Neuronal stem cell (in vitro differentiated cells): ENCODE measurements around the gene COMMD10.

Source experiments
- DNase-seq: peaks from one replicate; pipeline ENCODE4 v3.0.0-alpha.2; 2013; ENCODE audit warnings: low spot score
- H2AFZ ChIP-seq: one replicate; pipeline ENCODE4 v1.6.1; 2013; ENCODE audit warnings: mild to moderate bottlenecking, low read length, inconsistent platforms
- H2AK5ac ChIP-seq: 2 replicates; pipeline ENCODE4 v1.6.1; 2013; ENCODE audit warnings: low read depth, mild to moderate bottlenecking, inconsistent platforms, low read length, moderate library complexity, mixed read lengths
- H2BK120ac ChIP-seq: 2 replicates; pipeline ENCODE4 v1.6.1; 2013; ENCODE audit warnings: low read depth, mild to moderate bottlenecking, inconsistent platforms, low read length, moderate library complexity, mixed read lengths
- H2BK12ac ChIP-seq: one replicate; pipeline ENCODE4 v1.6.1; 2013; ENCODE audit warnings: low read length, inconsistent platforms
- H2BK15ac ChIP-seq: 2 replicates; pipeline ENCODE4 v1.6.1; 2013; ENCODE audit warnings: mild to moderate bottlenecking, low read length, inconsistent platforms, mixed read lengths
- H2BK5ac ChIP-seq: one replicate; pipeline ENCODE4 v1.6.1; 2013; ENCODE audit warnings: inconsistent platforms, mild to moderate bottlenecking, low read length, moderate library complexity
- H3K14ac ChIP-seq: one replicate; pipeline ENCODE4 v1.6.1; 2013; ENCODE audit warnings: low read length, inconsistent platforms
- H3K18ac ChIP-seq: 2 replicates; pipeline ENCODE4 v1.6.1; 2013; ENCODE audit warnings: low read length, inconsistent platforms
- H3K23ac ChIP-seq: 2 replicates; pipeline ENCODE4 v1.6.1; 2013; ENCODE audit warnings: low read depth, mild to moderate bottlenecking, mixed read lengths, low read length, inconsistent platforms; ENCODE audit not compliant: poor library complexity
- H3K27ac ChIP-seq: replicated peaks from 3 replicates; pipeline ENCODE4 v1.5.1; 2013; ENCODE audit warnings: low read length, inconsistent platforms
- H3K27me3 ChIP-seq, 3 experiments: 2 replicates each; pipeline ENCODE4 v1.6.1; 2013; ENCODE audit warnings: low read length in 3 of 3, mild to moderate bottlenecking in 2 of 3, inconsistent platforms in 1 of 3, low read depth in 1 of 3, mixed read lengths in 1 of 3, moderate library complexity in 1 of 3; ENCODE audit not compliant: control insufficient read depth in 3 of 3, insufficient read depth in 3 of 3
- H3K36me3 ChIP-seq, 2 donors: replicated peaks in 1 of 2; 2 replicates each; pipeline ENCODE4 v1.6.1; 2013; ENCODE audit warnings: low read length in 2 of 2; ENCODE audit not compliant: control insufficient read depth in 2 of 2, insufficient read depth in 2 of 2
- H3K4ac ChIP-seq: 2 replicates; pipeline ENCODE4 v1.6.1; 2013; ENCODE audit warnings: inconsistent platforms, mild to moderate bottlenecking, low read length, moderate library complexity
- H3K4me1 ChIP-seq, 2 donors: 1 replicate in 1 of 2; 2 replicates in 1 of 2; pipeline ENCODE4 v1.6.1; 2013; ENCODE audit warnings: low read length in 2 of 2, low read depth in 1 of 2; ENCODE audit not compliant: control insufficient read depth in 2 of 2, insufficient read depth in 1 of 2
- H3K4me2 ChIP-seq: one replicate; pipeline ENCODE4 v1.6.1; 2013; ENCODE audit warnings: mild to moderate bottlenecking, low read length, inconsistent platforms; ENCODE audit not compliant: insufficient read depth, poor library complexity, severe bottlenecking
- H3K4me3 ChIP-seq, 2 donors: 2 replicates each; pipeline ENCODE4 v1.5.1; 2013; ENCODE audit warnings: low read length in 2 of 2, mild to moderate bottlenecking in 2 of 2, inconsistent platforms in 1 of 2, moderate library complexity in 1 of 2
- H3K79me1 ChIP-seq: one replicate; pipeline ENCODE4 v1.6.1; 2013; ENCODE audit warnings: low read depth, mild to moderate bottlenecking, inconsistent platforms, low read length, moderate library complexity
- H3K9ac ChIP-seq: one replicate; pipeline ENCODE4 v1.6.1; 2013; ENCODE audit warnings: mild to moderate bottlenecking, low read depth, low read length, inconsistent platforms; ENCODE audit not compliant: poor library complexity
- H3K9me3 ChIP-seq, 2 donors: replicated peaks in 1 of 2; 2 replicates each; pipeline versions ENCODE3 to v1.6.1; 2013; ENCODE audit warnings: low read length in 2 of 2, mild to moderate bottlenecking in 2 of 2, inconsistent platforms in 1 of 2, low read depth in 1 of 2, mixed read lengths in 1 of 2, moderate library complexity in 1 of 2; ENCODE audit not compliant: control insufficient read depth in 2 of 2, insufficient read depth in 1 of 2
- H4K8ac ChIP-seq: one replicate; pipeline ENCODE4 v1.6.1; 2013; ENCODE audit warnings: low read depth, mild to moderate bottlenecking, inconsistent platforms, low read length, moderate library complexity
- H4K91ac ChIP-seq: one replicate; pipeline ENCODE4 v1.6.1; 2013; ENCODE audit warnings: low read length, low read depth, mild to moderate bottlenecking, inconsistent platforms; ENCODE audit not compliant: poor library complexity
- WGBS, 2 donors: extraction: QIAGEN DNeasy Blood & Tissue Kit; methylation state at CpG; one replicate each; pipeline ENCODE4 v1.1.7; 2013; ENCODE audit warnings: missing lambda C conversion rate in 2 of 2, mixed read lengths in 1 of 2; ENCODE audit not compliant: insufficient read length in 2 of 2, insufficient replicate concordance in 1 of 2; ENCODE audit errors: extremely low coverage in 2 of 2; 5-methylcytosine and 5-hydroxymethylcytosine counted together

COMMD10 gene

DNA sequence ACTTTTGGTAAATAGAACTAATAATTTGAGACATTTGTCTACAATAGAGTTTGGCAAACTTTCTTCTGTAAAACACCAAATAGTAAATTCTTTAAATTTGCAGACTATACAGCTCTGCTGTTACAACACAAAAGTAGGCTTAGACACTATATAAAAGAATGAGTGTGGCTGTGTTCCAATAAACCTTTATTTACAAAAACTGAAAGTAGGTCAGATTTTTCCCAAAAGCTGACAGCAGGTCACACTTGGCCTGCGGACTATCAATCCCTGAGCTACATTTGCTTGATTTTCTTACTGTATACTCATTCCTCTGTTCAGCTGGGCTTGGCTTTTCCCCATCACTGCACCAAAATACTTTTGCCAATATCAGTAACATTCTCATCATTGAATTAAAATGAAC lies 189.4 kb downstream of the COMMD10 start:
- Histone ChIP-seq H3K4ac (no peak overlapping the region), H3K4me2 (no peak overlapping the region), H3K18ac (no peak overlapping the region), H3K27ac (no peak overlapping the region), H3K9ac (no peak overlapping the region), H2BK5ac (no peak overlapping the region), H2AK5ac (no peak overlapping the region), H4K91ac (no peak overlapping the region), H2AFZ (no peak overlapping the region), H3K9me3 (peaks cover 0 to 8% of the 10 kb centered on the region in 2 donors), H3K36me3 (no peaks in the 10 kb centered on the region), H2BK120ac (no peak overlapping the region), H3K79me1 (no peaks in the 10 kb centered on the region), H2BK15ac (no peak overlapping the region), H3K27me3 (no peaks in the 10 kb centered on the region), H3K4me1 (no peaks in the 10 kb centered on the region), H2BK12ac (no peak overlapping the region), H3K14ac (no peak overlapping the region), H3K4me3 (no peak overlapping the region), H4K8ac (no peak overlapping the region), H3K23ac (no peak overlapping the region)
- no peak for DNase-seq
- no CpG with 5 or more reads among the region's 1 CpG for WGBS, 2 donors

DNA sequence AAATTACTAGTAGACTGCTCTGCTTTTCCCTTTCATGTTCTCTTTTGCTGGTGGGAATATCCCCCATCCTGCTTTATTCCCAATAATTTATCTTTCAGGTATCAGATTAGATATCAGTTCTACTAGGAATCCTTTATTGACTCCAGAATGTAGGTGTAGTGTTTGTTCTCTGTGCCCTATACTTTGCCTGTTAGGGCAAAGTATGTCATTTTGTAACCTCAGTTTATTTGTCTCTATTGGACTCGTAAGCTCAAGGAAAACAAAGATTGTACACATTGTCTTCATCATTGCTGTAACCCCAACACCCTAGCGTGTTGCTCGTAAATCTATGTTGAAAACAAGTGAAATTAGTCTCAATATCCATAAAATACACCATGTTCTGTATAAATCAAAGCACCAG lies 190.5 kb downstream of the COMMD10 start:
- Histone ChIP-seq H3K27me3 (no peaks in the 10 kb centered on the region), H3K4me3 (no peak overlapping the region), H2BK5ac (no peak overlapping the region), H3K79me1 (no peaks in the 10 kb centered on the region), H3K4me1 (no peaks in the 10 kb centered on the region), H3K9me3 (peaks cover 0 to 8% of the 10 kb centered on the region in 2 donors), H3K18ac (no peak overlapping the region), H4K8ac (no peak overlapping the region), H3K4me2 (no peak overlapping the region), H3K14ac (no peak overlapping the region), H2AFZ (no peak overlapping the region), H2BK12ac (no peak overlapping the region), H3K36me3 (no peaks in the 10 kb centered on the region), H3K4ac (no peak overlapping the region), H4K91ac (no peak overlapping the region), H3K9ac (no peak overlapping the region), H2AK5ac (no peak overlapping the region), H3K23ac (no peak overlapping the region), H2BK120ac (no peak overlapping the region), H2BK15ac (no peak overlapping the region), H3K27ac (no peak overlapping the region)
- no peak for DNase-seq
- no CpG with 5 or more reads among the region's 3 CpGs for WGBS, 2 donors

- no peak overlapping the region for H2BK12ac ChIP-seq
- H3K36me3 ChIP-seq = no peaks in the 10 kb centered on the region
- no peak overlapping the region for H3K4me3 ChIP-seq
- H3K79me1 ChIP-seq = no peaks in the 10 kb centered on the region
- no peak overlapping the region for H3K23ac ChIP-seq
- no peak overlapping the region for H3K27ac ChIP-seq
- H3K27me3 ChIP-seq = no peaks in the 10 kb centered on the region
- no peak overlapping the region for H3K14ac ChIP-seq
- H2BK120ac ChIP-seq = no peak overlapping the region
- no peak overlapping the region for H2BK5ac ChIP-seq
- no peak overlapping the region for H2AFZ ChIP-seq
- H3K18ac ChIP-seq = no peak overlapping the region
- H3K4me2 ChIP-seq = no peak overlapping the region
- no peak for DNase-seq
- H2BK15ac ChIP-seq = no peak overlapping the region
- no peak overlapping the region for H3K4ac ChIP-seq
- no peak overlapping the region for H4K91ac ChIP-seq
- H3K4me1 ChIP-seq = no peaks in the 10 kb centered on the region
- H3K9me3 ChIP-seq = peaks cover 0 to 8% of the 10 kb centered on the region in 2 donors
- no peak overlapping the region for H2AK5ac ChIP-seq
- no peak overlapping the region for H4K8ac ChIP-seq
- H3K9ac ChIP-seq = no peak overlapping the region
These were observed 192.1 kb downstream of the COMMD10 start for GRCh38 chr5:116276952-116277351.

DNA sequence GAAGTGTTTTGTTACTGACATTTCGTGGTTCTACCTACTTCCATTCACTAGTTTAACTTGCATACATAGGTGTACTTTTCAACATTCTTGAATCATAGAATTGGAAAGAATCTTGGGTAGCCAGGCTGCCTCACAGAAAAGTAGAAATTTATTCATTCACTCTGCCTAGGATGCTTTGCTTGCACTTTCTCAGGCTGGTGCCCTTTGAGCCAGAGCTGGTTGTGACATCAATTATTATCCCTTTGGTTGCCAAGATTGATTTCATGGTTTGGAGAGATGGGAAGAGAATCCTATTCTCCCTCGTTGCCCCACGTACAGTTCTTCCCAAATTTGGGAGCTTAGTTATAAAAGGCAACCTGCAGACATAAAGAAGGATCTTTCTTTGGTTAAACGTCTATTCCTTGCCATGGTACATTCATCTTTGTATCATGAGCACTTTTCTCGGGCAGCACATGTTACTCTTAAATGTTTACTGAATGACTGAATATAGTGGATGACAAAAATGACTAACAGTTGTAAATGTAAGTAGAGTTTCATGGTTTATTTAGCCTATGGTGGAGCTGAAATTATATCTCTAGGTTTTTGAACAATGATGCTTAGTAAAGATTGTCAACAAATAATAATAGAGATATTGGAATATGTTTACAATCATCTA lies 195.5 kb downstream of the COMMD10 start:
- H2BK15ac ChIP-seq = no peak overlapping the region
- H3K27ac ChIP-seq = no peak overlapping the region
- H3K14ac ChIP-seq = no peak overlapping the region
- H2AFZ ChIP-seq = no peak overlapping the region
- no peak overlapping the region for H2BK120ac ChIP-seq
- no peaks in the 10 kb centered on the region for H3K27me3 ChIP-seq
- no peaks in the 10 kb centered on the region for H3K4me1 ChIP-seq
- H3K36me3 ChIP-seq = no peaks in the 10 kb centered on the region
- no peak overlapping the region for H2BK12ac ChIP-seq
- DNase-seq = no peak
- no peak overlapping the region for H3K9ac ChIP-seq
- peaks cover 0 to 8% of the 10 kb centered on the region in 2 donors for H3K9me3 ChIP-seq
- no peak overlapping the region for H2AK5ac ChIP-seq
- WGBS, 2 donors = no CpG with 5 or more reads among the region's 5 CpGs
- H4K8ac ChIP-seq = no peak overlapping the region
- H3K4ac ChIP-seq = no peak overlapping the region
- H4K91ac ChIP-seq = no peak overlapping the region
- H3K4me2 ChIP-seq = no peak overlapping the region
- no peaks in the 10 kb centered on the region for H3K79me1 ChIP-seq
- no peak overlapping the region for H3K4me3 ChIP-seq
- no peak overlapping the region for H2BK5ac ChIP-seq
- H3K18ac ChIP-seq = no peak overlapping the region
- no peak overlapping the region for H3K23ac ChIP-seq
